Tibial nerve (tissue), 4 donors: Measurements from ENCODE around the gene MAPK8IP1.

Experiments
- CTCF ChIP-seq, 5 experiments: fragments of 200-600 bp in 3 of 5; fragments of 450-650 bp in 2 of 5; sonication (generic) in 3 of 5; IDR thresholded peaks; one replicate each; pipeline ENCODE4 v1.5.1; 2016 to 2019; ENCODE audit warnings: antibody characterized with exemption in 5 of 5, mild to moderate bottlenecking in 3 of 5, moderate library complexity in 2 of 5
- EP300 ChIP-seq, 2 donors: sonication (generic); formaldehyde crosslinking; IDR thresholded peaks; one replicate each; pipeline ENCODE4 v1.6.1; 2017; ENCODE audit warnings: antibody characterized with exemption in 2 of 2, mild to moderate bottlenecking in 1 of 2

- TF ChIP-seq CTCF (IDR thresholded peaks at IDR 0.05) (no peak), EP300 (IDR thresholded peaks at IDR 0.05) (no peak)
Observed at GRCh38 chr11:45860764-45861510, 24.5 kb upstream of the MAPK8IP1 start.
